ENCODE data around the gene LAYN. TPM values are rescaled to one million over a fixed set of nuclear protein-coding genes. Genes with fewer than 3 reads are reported as not detected.

LAYN gene
- total RNA-seq, 2 donors from 2014 or later = 10.6 to 12.8 TPM

- Histone ChIP-seq H3K4me3 (no peak overlapping the region), H3K27me3 (replicated peaks; ENCODE audit: insufficient read depth) (no peaks in the 10 kb centered on the region), H3K4me1 (replicated peaks) (no peaks in the 10 kb centered on the region), H3K9me3 (no peaks in the 10 kb centered on the region), H3K27ac (no peak overlapping the region), H3K36me3 (no peaks in the 10 kb centered on the region)
- intact Hi-C loops (cut with DNase I) = no loop called here
- no peak for DNase-seq (ENCODE audit: low spot score)
- TF ChIP-seq, protein P1, sequence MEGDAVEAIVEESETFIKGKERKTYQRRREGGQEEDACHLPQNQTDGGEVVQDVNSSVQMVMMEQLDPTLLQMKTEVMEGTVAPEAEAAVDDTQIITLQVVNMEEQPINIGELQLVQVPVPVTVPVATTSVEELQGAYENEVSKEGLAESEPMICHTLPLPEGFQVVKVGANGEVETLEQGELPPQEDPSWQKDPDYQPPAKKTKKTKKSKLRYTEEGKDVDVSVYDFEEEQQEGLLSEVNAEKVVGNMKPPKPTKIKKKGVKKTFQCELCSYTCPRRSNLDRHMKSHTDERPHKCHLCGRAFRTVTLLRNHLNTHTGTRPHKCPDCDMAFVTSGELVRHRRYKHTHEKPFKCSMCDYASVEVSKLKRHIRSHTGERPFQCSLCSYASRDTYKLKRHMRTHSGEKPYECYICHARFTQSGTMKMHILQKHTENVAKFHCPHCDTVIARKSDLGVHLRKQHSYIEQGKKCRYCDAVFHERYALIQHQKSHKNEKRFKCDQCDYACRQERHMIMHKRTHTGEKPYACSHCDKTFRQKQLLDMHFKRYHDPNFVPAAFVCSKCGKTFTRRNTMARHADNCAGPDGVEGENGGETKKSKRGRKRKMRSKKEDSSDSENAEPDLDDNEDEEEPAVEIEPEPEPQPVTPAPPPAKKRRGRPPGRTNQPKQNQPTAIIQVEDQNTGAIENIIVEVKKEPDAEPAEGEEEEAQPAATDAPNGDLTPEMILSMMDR (IDR thresholded peaks at IDR 0.05) = no peak
- TF ChIP-seq POLR2AphosphoS5 (IDR thresholded peaks at IDR 0.05) (no peak), POLR2A (IDR thresholded peaks at IDR 0.05) (no peak)
- WGBS = 88% methylated on average over 5 of the region's 5 CpGs
These were observed 8.2 kb upstream of the LAYN start for GRCh38 chr11:111532365-111532709.

GRCh38 chr11:111535281-111535680 lies 5.2 kb upstream of the LAYN start:
- WGBS = 70% methylated on average over 6 of the region's 6 CpGs

DNA sequence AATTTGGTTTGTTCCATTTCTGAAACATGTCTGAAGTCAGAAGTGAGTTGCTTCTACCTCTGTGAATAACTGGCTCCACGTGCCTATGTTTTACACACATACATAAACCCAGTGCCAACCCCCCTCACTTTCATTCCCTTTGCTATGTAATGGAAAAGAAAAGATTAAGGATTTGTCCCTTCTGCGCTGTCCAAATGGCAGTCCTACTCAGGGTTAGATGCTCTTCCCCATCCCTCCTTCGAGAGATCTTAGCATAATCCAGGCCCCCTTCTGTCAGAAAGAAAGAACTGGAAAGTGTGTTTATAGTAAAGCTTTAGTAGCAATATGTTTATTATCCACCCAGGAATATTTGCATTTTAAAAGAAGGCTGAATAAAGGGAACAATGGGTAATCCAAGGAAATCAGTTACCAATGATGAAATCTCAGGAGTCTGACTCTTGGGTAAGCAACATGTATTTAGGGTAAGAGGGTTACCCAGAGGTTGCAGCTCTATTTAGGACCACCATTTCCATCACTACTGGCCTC lies 3.1 kb upstream of the LAYN start:
- H3K4me3 ChIP-seq = no peak overlapping the region
- no peaks in the 10 kb centered on the region for H3K4me1 ChIP-seq (replicated peaks)
- no peaks in the 10 kb centered on the region for H3K9me3 ChIP-seq
- H3K27me3 ChIP-seq (replicated peaks; ENCODE audit: insufficient read depth) = no peaks in the 10 kb centered on the region
- WGBS = 69% methylated on average over 3 of the region's 3 CpGs
- DNase-seq (ENCODE audit: low spot score) = no peak
- H3K36me3 ChIP-seq = no peaks in the 10 kb centered on the region
- TF ChIP-seq POLR2AphosphoS5 (IDR thresholded peaks at IDR 0.05) = no peak
- TF ChIP-seq, protein P1 (IDR thresholded peaks at IDR 0.05) = no peak
- no peak for TF ChIP-seq POLR2A (IDR thresholded peaks at IDR 0.05)
- H3K27ac ChIP-seq = no peak overlapping the region
- intact Hi-C loops (cut with DNase I) = no loop called here

More at GRCh38 chr11:111535281-111535680, 5.2 kb upstream of the LAYN start:
- Histone ChIP-seq H3K36me3 (no peaks in the 10 kb centered on the region), H3K27ac (no peak overlapping the region), H3K27me3 (replicated peaks; ENCODE audit: insufficient read depth) (no peaks in the 10 kb centered on the region), H3K4me3 (no peak overlapping the region), H3K9me3 (no peaks in the 10 kb centered on the region), H3K4me1 (replicated peaks) (no peaks in the 10 kb centered on the region)
- DNase-seq (ENCODE audit: low spot score) = no peak
- intact Hi-C loops (cut with DNase I) = no loop called here
- TF ChIP-seq, protein P1 (IDR thresholded peaks at IDR 0.05) = no peak
- TF ChIP-seq POLR2A (IDR thresholded peaks at IDR 0.05) (no peak), POLR2AphosphoS5 (IDR thresholded peaks at IDR 0.05) (no peak)

- Histone ChIP-seq H3K9me3 (no peaks in the 10 kb centered on the region), H3K4me3 (no peak overlapping the region), H3K4me1 (replicated peaks) (no peaks in the 10 kb centered on the region), H3K27me3 (replicated peaks; ENCODE audit: insufficient read depth) (no peaks in the 10 kb centered on the region), H3K27ac (no peak overlapping the region), H3K36me3 (no peaks in the 10 kb centered on the region)
- intact Hi-C loops (cut with DNase I) = no loop called here
- TF ChIP-seq POLR2A (IDR thresholded peaks at IDR 0.05) (no peak), POLR2AphosphoS5 (IDR thresholded peaks at IDR 0.05) (no peak)
- DNase-seq (ENCODE audit: low spot score) = no peak
- 97% methylated on average over 1 of the region's 1 CpG for whole genome bisulfite sequencing
These were observed 2.0 kb upstream of the LAYN start for GRCh38 chr11:111538407-111539114.

- H3K27me3 ChIP-seq (replicated peaks; ENCODE audit: insufficient read depth) = no peaks in the 10 kb centered on the region
- H3K27ac ChIP-seq = peak overlapping the region in 1 of 2 donors; percentile 72
- no peak for DNase-seq (ENCODE audit: low spot score)
- intact Hi-C loops (cut with DNase I) = no loop called here
- no peaks in the 10 kb centered on the region for H3K36me3 ChIP-seq
- TF ChIP-seq POLR2A (IDR thresholded peaks at IDR 0.05) (no peak), POLR2AphosphoS5 (IDR thresholded peaks at IDR 0.05) (no peak)
- TF ChIP-seq, protein P1 (IDR thresholded peaks at IDR 0.05) = no peak
- H3K9me3 ChIP-seq = no peaks in the 10 kb centered on the region
- peak overlapping the region in 1 of 2 donors; percentile 48 for H3K4me3 ChIP-seq
- H3K4me1 ChIP-seq (replicated peaks) = no peaks in the 10 kb centered on the region
- 75% methylated on average over 9 of the region's 9 CpGs for WGBS
These were observed 950 bp upstream of the LAYN start for GRCh38 chr11:111539426-111540113.
